ENCODE results near the gene LRRC23.
"Not testable (repeated sequence)": the region's sequence is repeated elsewhere in the genome, so short reads cannot be mapped to it uniquely, and the experiment has no call there.

LRRC23 gene

GRCh38 chr12:6902448-6902847 is 2.2 kb upstream of the LRRC23 start:
- no peak for DNase-seq (ENCODE audit: low read depth in 2 of 2)

GRCh38 chr12:6903722-6904121 is 900 bp upstream of the LRRC23 start:
- no peak for DNase-seq (ENCODE audit: low read depth in 2 of 2)

- DNase-seq (ENCODE audit: low read depth in 2 of 2), result no peak
Observed at GRCh38 chr12:6905414-6906040, 905 bp downstream of the LRRC23 start.

GRCh38 chr12:6908141-6908540 is 3.5 kb downstream of the LRRC23 start:
- DNase-seq (ENCODE audit: low read depth in 2 of 2), result not testable (repeated sequence)

- DNase-seq (ENCODE audit: low read depth in 2 of 2), result no peak
Observed at GRCh38 chr12:6909421-6910145, 5.0 kb downstream of the LRRC23 start.

- DNase-seq (ENCODE audit: low read depth in 2 of 2), result no peak
Observed at GRCh38 chr12:6912164-6912935, 7.7 kb downstream of the LRRC23 start.

GRCh38 chr12:6914246-6914946 is 9.8 kb downstream of the LRRC23 start, which contains the start of gene ENO2:
TSS of gene ENO2 (plus strand) at chr12:6914580. CDS start at chr12:6915833, 1,253 bp downstream.
- DNase-seq (ENCODE audit: low read depth in 2 of 2), result peak; percentile 66 to 73

GRCh38 chr12:6914947-6915788 is 10.5 kb downstream of the LRRC23 start:
- no peak for DNase-seq (ENCODE audit: low read depth in 2 of 2)

GRCh38 chr12:6915789-6916285 is 11.2 kb downstream of the LRRC23 start:
- DNase-seq (ENCODE audit: low read depth in 2 of 2), result no peak

- no peak for DNase-seq (ENCODE audit: low read depth in 2 of 2)
Observed at GRCh38 chr12:6916426-6917200, 12.0 kb downstream of the LRRC23 start.

- no peak for DNase-seq (ENCODE audit: low read depth in 2 of 2)
Observed at GRCh38 chr12:6917491-6918231, 13.0 kb downstream of the LRRC23 start.

GRCh38 chr12:6919588-6919987 is 15.0 kb downstream of the LRRC23 start:
- DNase-seq (ENCODE audit: low read depth in 2 of 2), result no peak

- no peak for DNase-seq (ENCODE audit: low read depth in 2 of 2)
Observed at GRCh38 chr12:6921539-6921938, 16.9 kb downstream of the LRRC23 start.

GRCh38 chr12:6921996-6922946 is 17.6 kb downstream of the LRRC23 start:
- no peak for DNase-seq (ENCODE audit: low read depth in 2 of 2)

GRCh38 chr12:6923003-6923732 is 18.5 kb downstream of the LRRC23 start:
- no peak for DNase-seq (ENCODE audit: low read depth in 2 of 2)

GRCh38 chr12:6923851-6924250 is 19.2 kb downstream of the LRRC23 start:
- no peak for DNase-seq (ENCODE audit: low read depth in 2 of 2)

GRCh38 chr12:6925239-6925539 is 20.6 kb downstream of the LRRC23 start:
- DNase-seq (ENCODE audit: low read depth in 2 of 2), result no peak

Measured in activated CD8-positive, alpha-beta memory T cell treated with anti-CD3 and anti-CD28 coated beads for 4 hours (primary cell).